CD4-positive, alpha-beta T cell (primary cell): ENCODE results near the gene ZNF182. TPM values are rescaled to one million over a fixed set of nuclear protein-coding genes. Genes with fewer than 3 reads are reported as not detected.
"Not testable (repeated sequence)": the region's sequence is repeated elsewhere in the genome, so short reads cannot be mapped to it uniquely, and the experiment has no call there.

Source experiments
- ATAC-seq: fragments of 200-7000 bp; cut with Tn5 transposase; one replicate; pipeline ENCODE4 v1.10.0; 2022; ENCODE audit warnings: mild to moderate bottlenecking; ENCODE audit not compliant: poor library complexity
- CTCF ChIA-PET: fragments of 350-600 bp; sonication (Branson Sonifier 250); formaldehyde crosslinking; loops from one replicate; lab custom pipeline; 2021; ENCODE audit warnings: antibody characterized with exemption, inconsistent platforms; lab: Charles Lee
- POLR2A ChIA-PET: fragments of 350-600 bp; sonication (Branson Sonifier 250); formaldehyde crosslinking; loops from one replicate; lab custom pipeline; 2021; ENCODE audit warnings: antibody characterized with exemption, inconsistent platforms; lab: Charles Lee
- DNase-seq, 14 experiments: peaks; one replicate each; pipeline ENCODE4 v3.0.0-alpha.2; 2013 to 2020; ENCODE audit warnings: mixed read lengths in 2 of 14
- H3K27ac ChIP-seq, 2 donors: one replicate each; pipeline versions ENCODE4 v1.5.1 to v1.7.0; 2013; ENCODE audit warnings: low read length in 2 of 2, low read depth in 1 of 2, mild to moderate bottlenecking in 1 of 2
- H3K27me3 ChIP-seq, 2 experiments: 1 replicate in 1 of 2; 2 replicates in 1 of 2; pipeline versions ENCODE4 v1.6.1 to v1.7.0; 2013; ENCODE audit warnings: low read length in 2 of 2, control low read depth in 1 of 2, mild to moderate bottlenecking in 1 of 2, moderate library complexity in 1 of 2; ENCODE audit not compliant: insufficient read depth in 2 of 2, control insufficient read depth in 1 of 2
- H3K36me3 ChIP-seq: one replicate; pipeline ENCODE4 v1.6.1; 2013; ENCODE audit warnings: low read length, control low read depth; ENCODE audit not compliant: insufficient read depth
- H3K4me1 ChIP-seq: one replicate; pipeline ENCODE4 v1.6.1; 2013; ENCODE audit warnings: low read length, control low read depth; ENCODE audit not compliant: insufficient read depth
- H3K4me3 ChIP-seq: one replicate; pipeline ENCODE4 v1.5.1; 2013; ENCODE audit warnings: mild to moderate bottlenecking, low read length, moderate library complexity
- H3K9me3 ChIP-seq, 2 experiments: 1 replicate in 1 of 2; 2 replicates in 1 of 2; pipeline versions ENCODE4 v1.6.1 to v1.7.0; 2013; ENCODE audit warnings: low read length in 2 of 2, mild to moderate bottlenecking in 2 of 2, control low read depth in 1 of 2, moderate library complexity in 1 of 2; ENCODE audit not compliant: control insufficient read depth in 1 of 2, insufficient read depth in 1 of 2
- H3K27ac Mint-ChIP-seq: one replicate; pipeline ENCODE4 v1.8.0; 2020; ENCODE audit warnings: mixed read lengths
- H3K27me3 Mint-ChIP-seq: one replicate; pipeline ENCODE4 v1.8.0; 2021; ENCODE audit warnings: mixed read lengths
- H3K36me3 Mint-ChIP-seq: one replicate; pipeline ENCODE4 v1.8.0; 2021; ENCODE audit warnings: low read depth, mixed read lengths
- H3K4me1 Mint-ChIP-seq: one replicate; pipeline ENCODE4 v1.8.0; 2021; ENCODE audit warnings: low read depth, mixed read lengths
- H3K4me3 Mint-ChIP-seq: one replicate; pipeline ENCODE4 v1.8.0; 2020; ENCODE audit warnings: mild to moderate bottlenecking, mixed read lengths
- H3K9me3 Mint-ChIP-seq: one replicate; pipeline ENCODE4 v1.8.0; 2020; ENCODE audit warnings: mixed read lengths
- intact Hi-C, 2 experiments: fragments of 100-400 bp; cut with DNase I in 1 of 2; cut with micrococcal nuclease in 1 of 2; formaldehyde crosslinking; loops; one replicate each; pipeline versions ENCODE4 v1.15.1 to v1.9.0; 2023 to 2025; cut with DNase I, micrococcal nuclease
- total RNA-seq, 174 experiments: library from RNA in 2 of 174; stranded (reverse) in 2 of 174; gene quantifications; one replicate each; pipeline ENCODE4 v1.2.3 and lab custom pipeline; 2021 to 2026
- TF ChIP-seq, protein P1 (sequence below): fragments of 200-600 bp; IDR thresholded peaks from one replicate; pipeline ENCODE4 v1.8.0; 2022; ENCODE audit warnings: antibody characterized with exemption, mild to moderate bottlenecking

Gene ZNF182
- total RNA-seq, 2 experiments from 2014 or later: 4.8 to 5.0 TPM

DNA sequence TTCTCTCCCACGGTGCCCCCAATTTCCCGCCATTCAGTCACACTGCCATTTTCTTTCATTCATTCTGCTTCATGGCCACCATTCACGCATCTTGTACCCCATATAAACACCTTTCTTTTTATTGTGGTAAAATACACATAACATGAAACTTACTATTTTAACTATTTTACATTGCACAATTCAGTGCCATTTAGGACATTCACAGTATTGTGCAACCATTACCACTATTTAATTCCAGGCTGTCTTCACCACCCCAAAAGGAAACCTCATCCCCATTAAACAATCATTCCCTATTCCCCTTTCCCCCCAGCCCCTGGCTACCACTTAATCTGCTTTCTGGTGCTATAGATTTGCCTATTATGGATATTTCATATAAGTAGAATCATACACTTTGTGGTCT lies 18.9 kb upstream of the ZNF182 start:
- ChIA-PET POLR2A (no interaction called here), CTCF (no interaction called here)
- H3K4me3 ChIP-seq: no peak overlapping the region
- H3K4me3 Mint-ChIP-seq: peak overlapping the region; percentile 84
- ATAC-seq (no peak), DNase-seq (no peak)
- no peaks in the 10 kb centered on the region for H3K36me3 ChIP-seq
- peak overlapping the region; percentile 73 for H3K27ac Mint-ChIP-seq
- intact Hi-C loops: loop anchor here (5.0 to 10.0 kb wide), 5 partner anchors 368 to 830 kb away; partner anchors contain the start of genes ELK1 (in 2 of the 2), UBA1 (in 2 of the 2) and UXT (in 2 of the 2)
- TF ChIP-seq, protein P1, sequence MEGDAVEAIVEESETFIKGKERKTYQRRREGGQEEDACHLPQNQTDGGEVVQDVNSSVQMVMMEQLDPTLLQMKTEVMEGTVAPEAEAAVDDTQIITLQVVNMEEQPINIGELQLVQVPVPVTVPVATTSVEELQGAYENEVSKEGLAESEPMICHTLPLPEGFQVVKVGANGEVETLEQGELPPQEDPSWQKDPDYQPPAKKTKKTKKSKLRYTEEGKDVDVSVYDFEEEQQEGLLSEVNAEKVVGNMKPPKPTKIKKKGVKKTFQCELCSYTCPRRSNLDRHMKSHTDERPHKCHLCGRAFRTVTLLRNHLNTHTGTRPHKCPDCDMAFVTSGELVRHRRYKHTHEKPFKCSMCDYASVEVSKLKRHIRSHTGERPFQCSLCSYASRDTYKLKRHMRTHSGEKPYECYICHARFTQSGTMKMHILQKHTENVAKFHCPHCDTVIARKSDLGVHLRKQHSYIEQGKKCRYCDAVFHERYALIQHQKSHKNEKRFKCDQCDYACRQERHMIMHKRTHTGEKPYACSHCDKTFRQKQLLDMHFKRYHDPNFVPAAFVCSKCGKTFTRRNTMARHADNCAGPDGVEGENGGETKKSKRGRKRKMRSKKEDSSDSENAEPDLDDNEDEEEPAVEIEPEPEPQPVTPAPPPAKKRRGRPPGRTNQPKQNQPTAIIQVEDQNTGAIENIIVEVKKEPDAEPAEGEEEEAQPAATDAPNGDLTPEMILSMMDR: no peak
- H3K27ac ChIP-seq: no peak overlapping the region
- no peaks in the 10 kb centered on the region for H3K9me3 ChIP-seq
- H3K4me1 Mint-ChIP-seq: peaks cover 26% of the 10 kb centered on the region
- no peaks in the 10 kb centered on the region for H3K27me3 ChIP-seq
- H3K4me1 ChIP-seq: peaks cover 15% of the 10 kb centered on the region
- no peaks in the 10 kb centered on the region for H3K9me3 Mint-ChIP-seq
- peaks cover 7% of the 10 kb centered on the region for H3K36me3 Mint-ChIP-seq
- no peaks in the 10 kb centered on the region for H3K27me3 Mint-ChIP-seq

DNA sequence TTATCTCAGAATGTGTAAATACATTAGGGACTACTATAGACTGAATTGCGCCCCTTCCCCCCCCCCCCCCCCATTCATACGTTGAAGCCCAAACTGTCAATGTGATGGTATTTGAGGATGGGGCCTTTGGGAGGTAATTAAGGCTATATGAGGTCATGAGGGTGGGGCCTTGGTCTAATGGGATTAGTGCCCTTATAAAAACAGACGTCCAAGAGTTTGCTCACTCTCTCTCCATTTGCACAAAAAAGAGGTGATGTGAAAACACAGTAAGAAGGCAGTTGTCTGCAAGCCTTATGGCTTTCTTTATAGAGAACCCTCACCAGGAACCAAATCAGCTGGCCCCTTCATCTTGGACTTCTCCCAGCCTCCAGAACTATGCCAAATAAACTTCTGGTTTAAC lies 18.3 kb upstream of the ZNF182 start:
- POLR2A ChIA-PET: interaction anchor here (1.9 kb wide), 1 partner anchor 186 kb away, joined by 9 read pairs; no protein-coding TSS in a partner anchor
- peaks cover 15% of the 10 kb centered on the region for H3K4me1 ChIP-seq
- TF ChIP-seq, protein P1: no peak
- no peaks in the 10 kb centered on the region for H3K9me3 ChIP-seq
- H3K36me3 ChIP-seq: no peaks in the 10 kb centered on the region
- CTCF ChIA-PET: no interaction called here
- H3K4me1 Mint-ChIP-seq: peaks cover 26% of the 10 kb centered on the region
- intact Hi-C loops: loop anchor here (5.0 to 10.0 kb wide), 5 partner anchors 367 to 830 kb away; partner anchors contain the start of genes ELK1 (in 2 of the 2), UBA1 (in 2 of the 2) and UXT (in 2 of the 2)
- H3K4me3 Mint-ChIP-seq: peak overlapping the region; percentile 96
- H3K27ac ChIP-seq: no peak overlapping the region
- peaks cover 7% of the 10 kb centered on the region for H3K36me3 Mint-ChIP-seq
- peak overlapping the region; percentile 99 for H3K27ac Mint-ChIP-seq
- DNase-seq: no peak
- no peaks in the 10 kb centered on the region for H3K9me3 Mint-ChIP-seq
- no peak overlapping the region for H3K4me3 ChIP-seq
- H3K27me3 ChIP-seq: no peaks in the 10 kb centered on the region
- no peak for ATAC-seq
- no peaks in the 10 kb centered on the region for H3K27me3 Mint-ChIP-seq

DNA sequence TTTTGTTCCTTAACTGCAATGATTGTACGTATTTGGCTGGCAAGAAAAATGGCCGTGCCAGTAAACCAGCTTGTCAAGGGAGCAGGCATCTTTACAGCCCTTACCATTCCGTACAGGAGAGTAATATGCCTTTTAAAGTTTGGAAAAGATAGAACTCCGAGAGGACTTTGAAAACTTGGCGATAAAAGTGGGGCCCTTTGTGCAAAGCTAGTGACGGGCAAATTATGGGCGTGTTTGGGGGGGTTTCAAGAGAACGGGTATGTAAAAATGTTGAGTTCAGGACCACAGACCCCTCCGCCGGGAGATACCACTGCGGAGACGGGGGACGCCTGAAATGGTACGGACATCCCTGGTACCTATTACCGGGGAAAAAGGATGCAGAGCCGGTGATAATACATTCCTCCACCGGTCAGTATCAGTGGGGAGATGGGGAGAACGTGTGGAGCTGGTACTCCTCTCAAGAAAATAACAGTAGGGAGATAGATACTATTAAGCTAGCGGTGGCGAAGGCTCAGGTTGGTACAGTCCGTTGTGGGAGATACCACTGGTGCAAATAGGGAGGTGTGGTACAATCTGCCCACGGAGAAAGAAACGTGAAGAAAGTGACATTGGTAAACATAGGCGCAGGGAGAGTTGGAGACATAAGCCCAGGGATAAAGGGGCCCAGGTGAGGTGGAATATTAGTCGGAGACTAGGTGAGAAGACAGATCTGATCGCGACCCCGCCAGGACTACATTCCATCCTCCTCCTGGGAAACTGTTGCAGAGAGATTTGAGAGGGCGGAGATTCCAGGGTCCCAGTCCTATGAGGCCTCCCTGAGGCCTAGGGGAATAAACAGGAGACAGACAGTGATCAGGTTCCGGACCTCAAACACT lies 17.5 kb upstream of the ZNF182 start:
- H3K4me1 Mint-ChIP-seq: peaks cover 20% of the 10 kb centered on the region
- H3K4me3 Mint-ChIP-seq: peak overlapping the region; percentile 96
- Histone ChIP-seq H3K36me3 (no peaks in the 10 kb centered on the region), H3K27ac (peak overlapping the region; percentile 87 to 90), H3K27me3 (no peaks in the 10 kb centered on the region), H3K4me1 (peaks cover 11% of the 10 kb centered on the region), H3K4me3 (peak overlapping the region; percentile 77), H3K9me3 (no peaks in the 10 kb centered on the region)
- no peaks in the 10 kb centered on the region for H3K9me3 Mint-ChIP-seq
- H3K27ac Mint-ChIP-seq: peak overlapping the region; percentile 99
- ATAC-seq: peak; percentile 65
- peaks cover 7% of the 10 kb centered on the region for H3K36me3 Mint-ChIP-seq
- TF ChIP-seq, protein P1: no peak
- no peaks in the 10 kb centered on the region for H3K27me3 Mint-ChIP-seq
- CTCF ChIA-PET: interaction anchor here (0.6 kb wide), 1 partner anchor 22 kb away, joined by 3 read pairs; no protein-coding TSS in a partner anchor
- peak; percentile 61 to 87 (median 76) for DNase-seq
- intact Hi-C loops: loop anchor here (5.0 to 10.0 kb wide), 5 partner anchors 366 to 829 kb away; partner anchors contain the start of genes ELK1 (in 2 of the 2), UBA1 (in 2 of the 2) and UXT (in 2 of the 2)
- POLR2A ChIA-PET: interaction anchor here (0.6 to 1.9 kb wide), 15 partner anchors 19 to 1251 kb away, joined by 3 to 9 read pairs (median 3); partner anchors contain the start of genes HDAC6, TBC1D25, WDR45 and ZNF630

DNA sequence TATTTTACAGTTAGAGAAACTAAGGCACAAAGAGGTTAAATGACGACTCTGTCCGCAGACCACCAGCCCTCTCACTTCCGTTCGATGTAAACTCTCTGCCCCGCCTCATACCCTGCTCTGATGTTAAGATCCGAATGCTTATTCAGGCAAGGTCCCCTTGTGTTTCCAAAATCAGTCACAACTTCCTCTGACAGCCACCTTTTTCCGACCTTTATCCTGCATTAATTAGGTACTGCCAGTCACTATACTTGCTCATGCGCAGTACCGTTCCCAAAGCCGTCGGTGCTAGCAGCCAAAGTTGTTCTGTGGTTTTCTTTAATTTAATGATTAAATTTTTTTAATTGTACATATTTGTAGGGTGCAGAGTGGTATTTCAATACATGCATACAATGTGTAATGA lies 16.7 kb upstream of the ZNF182 start:
- H3K27me3 ChIP-seq, H3K4me1 ChIP-seq, H3K36me3 ChIP-seq, H3K27me3 Mint-ChIP-seq, CTCF ChIA-PET, H3K9me3 ChIP-seq, H3K36me3 Mint-ChIP-seq, H3K9me3 Mint-ChIP-seq: not testable (repeated sequence)
- Mint-ChIP-seq H3K4me3 (peak overlapping the region; percentile 96), H3K27ac (peak overlapping the region; percentile 99), H3K4me1 (peaks cover 15% of the 10 kb centered on the region)
- POLR2A ChIA-PET: interaction anchor here (0.6 to 1.9 kb wide), 10 partner anchors 34 to 1059 kb away, joined by 3 to 9 read pairs (median 3); partner anchors contain the start of genes TBC1D25, WDR45 and ZNF630
- DNase-seq: peak in 5 of 14 experiments; percentile 12 to 60 (median 37)
- Histone ChIP-seq H3K27ac (peak overlapping the region in 1 of 2 donors; percentile 87), H3K4me3 (peak overlapping the region; percentile 77)
- ATAC-seq: peak; percentile 35
- intact Hi-C loops: loop anchor here (5.0 to 10.0 kb wide), 5 partner anchors 366 to 828 kb away; partner anchors contain the start of genes ELK1 (in 2 of the 2), UBA1 (in 2 of the 2) and UXT (in 2 of the 2)
